ENCODE results near the gene TRAF3IP3. TPM values are rescaled to one million over a fixed set of nuclear protein-coding genes. Genes with fewer than 3 reads are reported as not detected.

Gene TRAF3IP3
- total and polyA plus RNA-seq, 2 donors (not counting 3 experiments of a cell fraction or from before 2014, with no cell fraction given) = not detected

DNA sequence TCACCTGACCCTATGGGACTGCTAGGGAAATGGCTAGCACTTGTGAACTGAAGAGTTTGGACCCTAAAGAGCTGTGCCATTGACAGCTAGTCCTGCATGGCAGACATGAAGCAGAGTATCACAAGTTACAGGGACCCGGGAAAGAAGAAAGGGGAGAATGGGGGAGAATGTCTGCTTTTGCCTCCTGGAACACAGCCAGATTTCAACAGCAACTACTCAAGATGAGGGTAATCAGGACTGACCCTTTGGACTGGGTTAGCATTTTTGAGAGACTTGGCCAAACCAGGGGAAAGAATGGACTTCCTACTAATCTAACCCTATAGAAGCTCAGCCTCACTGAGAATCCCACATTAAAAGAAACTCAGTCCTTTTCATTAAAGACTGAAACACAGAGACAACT, 63.2 kb downstream of the TRAF3IP3 start:
- no peak for DNase-seq (ENCODE audit: low read depth, low spot score)
- no peaks in the 10 kb centered on the region for H3K79me2 ChIP-seq (ENCODE audit: control insufficient read depth, insufficient read depth, low read length)
- no peaks in the 10 kb centered on the region for H3K9me1 ChIP-seq (replicated peaks; ENCODE audit: control insufficient read depth, extremely low read depth, insufficient read depth, low read length)
- intact Hi-C loops (cut with micrococcal nuclease) = no loop called here
- FAIRE-seq = no peak
- H3K36me3 ChIP-seq (ENCODE audit: control insufficient read depth in 2 of 2, extremely low read depth in 1 of 2, insufficient read depth in 2 of 2, low read length in 2 of 2) = no peaks in the 10 kb centered on the region
- no peak overlapping the region for H2AFZ ChIP-seq (ENCODE audit: low read depth, low read length)
- no peak overlapping the region for H3K9ac ChIP-seq (replicated peaks; ENCODE audit: extremely low read depth, insufficient read depth, low read length)
- BruUV-seq (replicated peaks) = no TSS peak
- CTCF ChIA-PET = interaction anchor here (6.1 kb wide), 1 partner anchor 7 kb away, joined by 109 read pairs; no protein-coding TSS in a partner anchor
- no peaks in the 10 kb centered on the region for H3K9me3 ChIP-seq (replicated peaks; ENCODE audit: control insufficient read depth, insufficient read depth, low read length)
- no peak overlapping the region for H3K27ac ChIP-seq (ENCODE audit: insufficient read depth, low read depth, low read length)
- H3K4me1 ChIP-seq (ENCODE audit: control insufficient read depth, extremely low read depth, insufficient read depth, low read length) = peaks cover 15% of the 10 kb centered on the region
- no peak overlapping the region for H3K4me2 ChIP-seq (ENCODE audit: insufficient read depth, low read length)
- no peak for TF ChIP-seq JUN (IDR thresholded peaks at IDR 0.05; ENCODE audit: borderline replicate concordance, insufficient read depth, insufficient read length, low read depth)
- no peak for TF ChIP-seq GATA2 (IDR thresholded peaks at IDR 0.05; ENCODE audit: insufficient read depth, insufficient read length, low read depth, low read length)
- no peak for TF ChIP-seq FOS (IDR thresholded peaks at IDR 0.05; ENCODE audit: borderline replicate concordance, insufficient read depth, low read length)
- TF ChIP-seq POLR2A (IDR thresholded peaks at IDR 0.05; ENCODE audit: low read depth, low read length) = no peak
- TF ChIP-seq POLR2AphosphoS5 (IDR thresholded peaks at IDR 0.05; ENCODE audit: insufficient read depth, low read depth, low read length) = no peak
- TF ChIP-seq, protein P1, sequence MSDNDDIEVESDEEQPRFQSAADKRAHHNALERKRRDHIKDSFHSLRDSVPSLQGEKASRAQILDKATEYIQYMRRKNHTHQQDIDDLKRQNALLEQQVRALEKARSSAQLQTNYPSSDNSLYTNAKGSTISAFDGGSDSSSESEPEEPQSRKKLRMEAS (IDR thresholded peaks at IDR 0.05; ENCODE audit: insufficient read depth, insufficient read length) = no peak
- dilution Hi-C loops (cut with MboI; ENCODE audit: extremely low pct_ligation_motif_present, low sequenced_read_pairs) = no loop called here
- H3K27me3 ChIP-seq (ENCODE audit: control insufficient read depth in 2 of 2, insufficient read depth in 2 of 2, low read length in 2 of 2) = no peaks in the 10 kb centered on the region
- no peaks in the 10 kb centered on the region for H4K20me1 ChIP-seq (replicated peaks; ENCODE audit: control insufficient read depth, extremely low read depth, insufficient read depth, low read length)
- no peak overlapping the region for H3K4me3 ChIP-seq (replicated peaks in 1 of 3; ENCODE audit: insufficient read depth in 1 of 3, low read depth in 1 of 3, low read length in 3 of 3)
- POLR2A ChIA-PET = no interaction called here

DNA sequence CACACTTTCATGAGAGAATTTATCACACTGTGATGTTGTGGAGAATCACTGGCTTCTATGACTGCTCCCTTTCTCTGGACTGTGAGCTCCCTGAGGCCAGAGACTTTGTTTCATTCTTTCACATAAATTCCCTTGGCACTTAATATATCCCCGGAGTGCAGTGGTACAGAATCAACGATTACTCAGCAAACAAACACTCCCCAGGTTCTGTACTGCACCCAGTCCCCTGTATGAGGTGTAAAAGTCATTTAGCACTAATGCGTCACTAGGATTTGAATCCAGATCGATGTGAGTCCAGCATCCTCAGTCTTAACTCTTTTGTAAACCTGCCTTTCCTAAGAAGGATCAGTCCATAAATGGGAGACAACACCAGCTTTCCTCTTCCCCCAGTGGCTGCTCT, 65.1 kb downstream of the TRAF3IP3 start:
- no peak overlapping the region for H3K27ac ChIP-seq (ENCODE audit: insufficient read depth, low read depth, low read length)
- POLR2A ChIA-PET = no interaction called here
- no peaks in the 10 kb centered on the region for H3K27me3 ChIP-seq (ENCODE audit: control insufficient read depth in 2 of 2, insufficient read depth in 2 of 2, low read length in 2 of 2)
- H2AFZ ChIP-seq (ENCODE audit: low read depth, low read length) = no peak overlapping the region
- BruUV-seq (replicated peaks) = no TSS peak
- DNase-seq (ENCODE audit: low read depth, low spot score) (no peak), FAIRE-seq (no peak)
- no peaks in the 10 kb centered on the region for H4K20me1 ChIP-seq (replicated peaks; ENCODE audit: control insufficient read depth, extremely low read depth, insufficient read depth, low read length)
- H3K9ac ChIP-seq (replicated peaks; ENCODE audit: extremely low read depth, insufficient read depth, low read length) = no peak overlapping the region
- no peak overlapping the region for H3K4me3 ChIP-seq (replicated peaks in 1 of 3; ENCODE audit: insufficient read depth in 1 of 3, low read depth in 1 of 3, low read length in 3 of 3)
- no peaks in the 10 kb centered on the region for H3K36me3 ChIP-seq (ENCODE audit: control insufficient read depth in 2 of 2, extremely low read depth in 1 of 2, insufficient read depth in 2 of 2, low read length in 2 of 2)
- CTCF ChIA-PET = interaction anchor here (0.9 to 6.1 kb wide), 3 partner anchors 9 to 37 kb away, joined by 3 to 109 read pairs (median 59); partner anchors contain the start of gene C1orf74
- dilution Hi-C loops (cut with MboI; ENCODE audit: extremely low pct_ligation_motif_present, low sequenced_read_pairs) (no loop called here), intact Hi-C loops (cut with micrococcal nuclease) (no loop called here)
- H3K79me2 ChIP-seq (ENCODE audit: control insufficient read depth, insufficient read depth, low read length) = no peaks in the 10 kb centered on the region
- no peaks in the 10 kb centered on the region for H3K9me3 ChIP-seq (replicated peaks; ENCODE audit: control insufficient read depth, insufficient read depth, low read length)
- H3K4me2 ChIP-seq (ENCODE audit: insufficient read depth, low read length) = no peak overlapping the region
- TF ChIP-seq MYC (IDR thresholded peaks at IDR 0.05; ENCODE audit: low read depth, low read length) (no peak), JUN (IDR thresholded peaks at IDR 0.05; ENCODE audit: borderline replicate concordance, insufficient read depth, insufficient read length, low read depth) (no peak), POLR2A (IDR thresholded peaks at IDR 0.05; ENCODE audit: low read depth, low read length) (no peak)
- no peaks in the 10 kb centered on the region for H3K9me1 ChIP-seq (replicated peaks; ENCODE audit: control insufficient read depth, extremely low read depth, insufficient read depth, low read length)
- H3K4me1 ChIP-seq (ENCODE audit: control insufficient read depth, extremely low read depth, insufficient read depth, low read length) = peaks cover 28% of the 10 kb centered on the region
